Activated T-helper 17 cell treated with anti-CD3 and anti-CD28 coated beads, Interleukin-2, amount 50 U/mL, for 72 hours (primary cell): Measurements from ENCODE around the gene NLRP9. TPM values are rescaled to one million over a fixed set of nuclear protein-coding genes. Genes with fewer than 3 reads are reported as not detected.

Experiments used
- ATAC-seq: fragments of 150-1000 bp; cut with Tn5 transposase; replicated peaks from 2 replicates; pipeline ENCODE4 v1.10.0; 2021; ENCODE audit warnings: mild to moderate bottlenecking, moderate library complexity
- H3K27ac Mint-ChIP-seq: one replicate; pipeline ENCODE4 v1.8.0; 2022; ENCODE audit warnings: mixed read lengths
- H3K27me3 Mint-ChIP-seq: one replicate; pipeline ENCODE4 v1.8.0; 2022; ENCODE audit warnings: mixed read lengths
- H3K36me3 Mint-ChIP-seq: one replicate; pipeline ENCODE4 v1.8.0; 2022; ENCODE audit warnings: low read depth, mild to moderate bottlenecking, mixed read lengths
- H3K4me1 Mint-ChIP-seq: one replicate; pipeline ENCODE4 v1.8.0; 2022; ENCODE audit warnings: mixed read lengths
- H3K4me3 Mint-ChIP-seq: one replicate; pipeline ENCODE4 v1.8.0; 2022; ENCODE audit warnings: mild to moderate bottlenecking, mixed read lengths
- H3K9me3 Mint-ChIP-seq: one replicate; pipeline ENCODE4 v1.8.0; 2022; ENCODE audit warnings: mixed read lengths
- total RNA-seq, 2 donors: library from RNA; stranded (reverse); gene quantifications; one replicate each; pipeline ENCODE4 v1.2.3, GENCODE V29; 2022

The NLRP9 gene
- total RNA-seq, 2 donors from 2014 or later, result not detected

DNA sequence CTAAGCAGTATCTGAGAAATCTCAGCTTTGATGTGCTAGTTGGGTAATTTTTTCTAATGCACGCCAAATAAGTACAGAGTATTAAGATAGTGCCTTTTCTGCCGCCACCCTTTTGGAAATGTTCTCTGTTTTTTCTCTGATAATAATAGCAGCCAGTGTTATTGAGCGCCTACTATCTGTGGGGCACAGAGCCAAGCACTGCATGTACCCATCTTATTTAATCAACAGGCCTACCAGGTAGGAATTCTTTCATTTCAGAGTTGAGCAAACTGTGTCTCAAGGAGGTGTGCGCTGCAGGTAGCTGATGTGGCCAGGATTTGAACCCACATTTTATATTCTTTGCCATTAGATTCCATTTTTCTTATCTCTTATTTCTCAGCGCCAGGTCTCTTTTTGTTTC lies 61.8 kb downstream of the NLRP9 start:
- ATAC-seq, result no peak
- Mint-ChIP-seq H3K4me3 (peak overlapping the region; percentile 86), H3K9me3 (no peaks in the 10 kb centered on the region), H3K27me3 (no peaks in the 10 kb centered on the region), H3K4me1 (peaks cover 33% of the 10 kb centered on the region), H3K36me3 (peaks cover 89% of the 10 kb centered on the region), H3K27ac (peak overlapping the region; percentile 91)

- H3K36me3 Mint-ChIP-seq, result peaks cover 92% of the 10 kb centered on the region
- H3K4me3 Mint-ChIP-seq, result peak overlapping the region; percentile 86
- H3K9me3 Mint-ChIP-seq, result no peaks in the 10 kb centered on the region
- peak overlapping the region; percentile 91 for H3K27ac Mint-ChIP-seq
- no peak for ATAC-seq
- peaks cover 38% of the 10 kb centered on the region for H3K4me1 Mint-ChIP-seq
- H3K27me3 Mint-ChIP-seq, result no peaks in the 10 kb centered on the region
These were observed 62.4 kb downstream of the NLRP9 start for GRCh38 chr19:55675661-55676354.

DNA sequence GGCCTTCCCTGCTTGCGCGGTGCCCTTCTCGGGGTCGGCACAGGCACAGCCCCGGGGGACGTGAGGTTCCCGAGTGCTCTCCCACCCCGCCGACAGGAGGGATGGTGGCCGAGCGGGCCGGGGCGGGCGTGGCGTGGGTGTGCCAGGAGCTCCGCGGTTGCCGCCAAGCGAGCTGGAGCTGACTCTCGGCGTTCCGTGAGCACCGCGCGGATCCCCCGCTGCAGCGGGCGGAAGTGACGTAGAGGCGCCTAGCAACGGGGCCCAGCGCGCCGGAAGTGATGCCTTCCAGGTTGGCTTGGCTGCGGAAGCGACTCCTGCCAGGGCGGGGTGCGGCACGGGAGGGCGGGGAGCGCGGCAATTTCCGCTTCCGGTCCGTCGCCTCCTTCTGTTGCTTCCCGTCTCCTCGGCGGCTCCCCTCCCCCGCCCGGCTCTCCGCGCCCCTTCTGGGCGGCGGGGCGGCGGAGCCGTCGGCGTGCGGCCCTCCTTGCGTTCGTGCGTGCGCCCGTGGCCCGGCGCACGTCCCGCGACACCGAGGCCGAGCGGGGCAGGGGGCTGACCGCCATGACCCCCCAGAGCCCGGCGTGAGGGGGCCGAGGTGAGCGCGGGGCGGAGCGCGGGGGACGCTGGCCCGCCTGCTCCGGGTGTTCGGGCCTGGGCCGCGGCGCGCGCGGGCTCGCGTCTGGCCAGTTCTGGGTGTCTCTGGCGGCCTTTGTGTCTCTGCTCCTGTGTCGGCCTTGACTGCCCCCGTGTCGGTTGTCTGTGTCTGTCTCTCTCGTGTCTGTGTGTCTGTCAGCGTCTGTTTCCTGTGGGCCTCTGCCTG lies 63.2 kb downstream of the NLRP9 start, which contains the start of gene EPN1:
EPN1 (plus strand) TSS at position 386 of the 820 bp plus-strand sequence. CDS start 3,402 bp downstream, outside the sequence.
- Mint-ChIP-seq H3K27ac (peak within 1 kb of the TSS; percentile 91), H3K4me1 (peaks cover 38% of the 10 kb centered on the region), H3K4me3 (peak within 1 kb of the TSS; percentile 86), H3K27me3 (no peaks in the 10 kb centered on the region), H3K36me3 (peaks cover 92% of the 10 kb centered on the region), H3K9me3 (no peaks in the 10 kb centered on the region)
- peak; percentile 97 for ATAC-seq

- Mint-ChIP-seq H3K4me3 (peak overlapping the region; percentile 36), H3K27me3 (no peaks in the 10 kb centered on the region), H3K27ac (peak overlapping the region; percentile 46), H3K4me1 (peaks cover 33% of the 10 kb centered on the region), H3K36me3 (peaks cover 92% of the 10 kb centered on the region), H3K9me3 (no peaks in the 10 kb centered on the region)
- no peak for ATAC-seq
These were observed 63.8 kb downstream of the NLRP9 start for GRCh38 chr19:55674459-55674840.

DNA sequence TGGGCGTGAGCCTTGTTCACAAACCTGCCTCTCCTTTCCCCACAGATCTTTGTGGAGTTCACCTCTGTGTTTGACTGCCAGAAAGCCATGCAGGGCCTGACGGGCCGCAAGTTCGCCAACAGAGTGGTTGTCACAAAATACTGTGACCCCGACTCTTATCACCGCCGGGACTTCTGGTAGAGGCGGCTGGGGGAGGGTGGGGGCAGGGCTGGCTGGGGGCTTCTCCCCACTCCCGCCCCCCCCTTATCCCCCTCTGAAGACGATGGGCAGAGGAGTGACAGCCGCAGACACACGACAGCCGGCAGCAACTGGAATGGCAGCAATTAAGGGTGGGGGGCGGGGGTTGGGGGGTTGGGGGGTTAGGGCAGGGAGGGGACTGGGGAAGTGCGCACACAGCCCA lies 64.3 kb downstream of the NLRP9 start:
- no peak overlapping the region for H3K27ac Mint-ChIP-seq
- H3K36me3 Mint-ChIP-seq, result peaks cover 92% of the 10 kb centered on the region
- no peaks in the 10 kb centered on the region for H3K27me3 Mint-ChIP-seq
- ATAC-seq, result no peak
- H3K4me3 Mint-ChIP-seq, result no peak overlapping the region
- peaks cover 31% of the 10 kb centered on the region for H3K4me1 Mint-ChIP-seq
- H3K9me3 Mint-ChIP-seq, result no peaks in the 10 kb centered on the region

- Mint-ChIP-seq H3K27ac (no peak overlapping the region), H3K4me3 (no peak overlapping the region), H3K4me1 (peaks cover 31% of the 10 kb centered on the region), H3K9me3 (no peaks in the 10 kb centered on the region), H3K36me3 (peaks cover 92% of the 10 kb centered on the region), H3K27me3 (no peaks in the 10 kb centered on the region)
- ATAC-seq, result no peak
These were observed 64.7 kb downstream of the NLRP9 start for GRCh38 chr19:55673465-55673864.

DNA sequence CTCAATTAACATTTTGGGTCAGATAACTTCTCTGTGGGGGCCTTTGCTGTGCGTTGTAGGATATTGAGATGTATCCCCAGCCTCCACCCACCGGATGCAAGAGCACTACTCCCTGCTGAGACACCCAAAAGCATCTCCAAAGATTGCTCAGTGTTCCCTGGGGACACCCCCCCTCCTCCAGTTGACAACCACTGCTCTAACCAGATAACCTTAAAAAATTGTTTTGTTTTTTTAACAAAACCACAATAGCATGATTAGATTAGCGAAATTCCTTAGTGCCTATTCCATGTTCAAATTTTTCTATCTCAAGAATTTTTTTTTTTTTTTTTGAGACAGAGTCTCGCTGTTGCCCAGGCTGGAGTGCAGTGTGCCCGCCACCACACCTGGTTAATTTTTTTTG lies 65.8 kb downstream of the NLRP9 start:
- H3K4me1 Mint-ChIP-seq, result peaks cover 25% of the 10 kb centered on the region
- no peak for ATAC-seq
- H3K27me3 Mint-ChIP-seq, result no peaks in the 10 kb centered on the region
- H3K9me3 Mint-ChIP-seq, result no peaks in the 10 kb centered on the region
- H3K4me3 Mint-ChIP-seq, result no peak overlapping the region
- no peak overlapping the region for H3K27ac Mint-ChIP-seq
- H3K36me3 Mint-ChIP-seq, result peaks cover 92% of the 10 kb centered on the region

- Mint-ChIP-seq H3K4me1 (peaks cover 13% of the 10 kb centered on the region), H3K27me3 (no peaks in the 10 kb centered on the region), H3K27ac (no peak overlapping the region), H3K9me3 (no peaks in the 10 kb centered on the region), H3K36me3 (peaks cover 95% of the 10 kb centered on the region), H3K4me3 (no peak overlapping the region)
- ATAC-seq, result no peak
These were observed 67.2 kb downstream of the NLRP9 start for GRCh38 chr19:55671054-55671378.

DNA sequence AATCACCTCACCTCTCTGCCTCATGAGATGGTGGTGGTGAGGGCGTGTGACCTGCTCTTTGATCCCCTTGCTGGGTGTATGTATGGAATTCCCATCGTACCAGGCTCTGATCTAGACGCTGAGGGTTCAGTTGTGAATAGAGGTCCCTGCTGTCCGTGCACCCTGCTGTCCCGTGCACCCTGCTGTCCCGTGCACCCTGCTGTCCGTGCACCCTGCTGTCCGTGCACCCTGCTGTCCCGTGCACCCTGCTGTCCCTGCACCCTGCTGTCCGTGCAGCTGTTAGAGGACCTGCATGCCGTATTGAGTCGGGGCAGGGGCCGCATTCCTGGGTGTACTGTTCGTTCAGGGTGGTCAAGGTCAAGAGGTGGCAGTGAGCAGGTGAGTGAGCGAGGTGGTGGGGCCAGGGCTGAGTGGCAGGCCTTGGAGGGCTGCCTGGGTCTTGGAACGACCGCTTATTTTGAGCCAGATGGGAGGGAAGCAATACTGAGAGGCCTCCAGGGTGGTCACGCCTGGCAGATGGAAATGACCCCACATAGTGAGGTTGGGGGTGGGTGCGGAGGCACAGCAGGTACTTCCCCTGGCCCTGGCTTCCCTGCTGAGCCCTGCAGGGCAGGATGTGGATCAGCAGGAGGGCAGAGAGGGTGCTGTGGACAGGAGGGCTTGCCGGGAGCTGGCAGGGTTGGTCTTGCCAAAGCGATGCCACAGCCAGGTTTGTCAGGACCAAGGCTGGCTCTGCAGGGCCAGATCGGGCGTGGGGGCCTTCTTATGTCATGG lies 67.7 kb downstream of the NLRP9 start:
- Mint-ChIP-seq H3K4me3 (no peak overlapping the region), H3K4me1 (peaks cover 13% of the 10 kb centered on the region), H3K36me3 (peaks cover 96% of the 10 kb centered on the region), H3K9me3 (no peaks in the 10 kb centered on the region), H3K27me3 (no peaks in the 10 kb centered on the region), H3K27ac (no peak overlapping the region)
- no peak for ATAC-seq

GRCh38 chr19:55669418-55670279 lies 68.6 kb downstream of the NLRP9 start:
- Mint-ChIP-seq H3K27me3 (no peaks in the 10 kb centered on the region), H3K4me1 (peaks cover 13% of the 10 kb centered on the region), H3K27ac (no peak overlapping the region), H3K36me3 (peaks cover 100% of the 10 kb centered on the region), H3K9me3 (no peaks in the 10 kb centered on the region), H3K4me3 (no peak overlapping the region)
- ATAC-seq, result no peak

- peaks cover 100% of the 10 kb centered on the region for H3K36me3 Mint-ChIP-seq
- H3K4me1 Mint-ChIP-seq, result peaks cover 13% of the 10 kb centered on the region
- H3K27me3 Mint-ChIP-seq, result no peaks in the 10 kb centered on the region
- H3K9me3 Mint-ChIP-seq, result no peaks in the 10 kb centered on the region
- no peak overlapping the region for H3K4me3 Mint-ChIP-seq
- no peak overlapping the region for H3K27ac Mint-ChIP-seq
- ATAC-seq, result no peak
These were observed 69.4 kb downstream of the NLRP9 start for GRCh38 chr19:55668603-55669348.

GRCh38 chr19:55667958-55668357 lies 70.2 kb downstream of the NLRP9 start:
- Mint-ChIP-seq H3K4me3 (no peak overlapping the region), H3K36me3 (peaks cover 100% of the 10 kb centered on the region), H3K27ac (no peak overlapping the region), H3K4me1 (peaks cover 7% of the 10 kb centered on the region), H3K9me3 (no peaks in the 10 kb centered on the region), H3K27me3 (no peaks in the 10 kb centered on the region)
- ATAC-seq, result no peak

- H3K27me3 Mint-ChIP-seq, result no peaks in the 10 kb centered on the region
- H3K4me3 Mint-ChIP-seq, result no peak overlapping the region
- ATAC-seq, result no peak
- H3K9me3 Mint-ChIP-seq, result no peaks in the 10 kb centered on the region
- peaks cover 100% of the 10 kb centered on the region for H3K36me3 Mint-ChIP-seq
- H3K4me1 Mint-ChIP-seq, result peaks cover 11% of the 10 kb centered on the region
- no peak overlapping the region for H3K27ac Mint-ChIP-seq
These were observed 70.7 kb downstream of the NLRP9 start for GRCh38 chr19:55667511-55667910.
